Measurements from ENCODE around the gene NACC1.

- peak in 1 of 2 experiments; percentile 6; a peak in 1 of 4 replicates for TF ChIP-seq CTCF (conservative IDR thresholded peaks at IDR 0.05; ENCODE audit: low read depth in 2 of 2)
- no peak for TF ChIP-seq NANOG (IDR thresholded peaks at IDR 0.05; ENCODE audit: borderline replicate concordance)
- TF ChIP-seq EZH2 (IDR thresholded peaks at IDR 0.05; ENCODE audit: low read depth, unreplicated experiment): no peak
- TF ChIP-seq, protein P1, sequence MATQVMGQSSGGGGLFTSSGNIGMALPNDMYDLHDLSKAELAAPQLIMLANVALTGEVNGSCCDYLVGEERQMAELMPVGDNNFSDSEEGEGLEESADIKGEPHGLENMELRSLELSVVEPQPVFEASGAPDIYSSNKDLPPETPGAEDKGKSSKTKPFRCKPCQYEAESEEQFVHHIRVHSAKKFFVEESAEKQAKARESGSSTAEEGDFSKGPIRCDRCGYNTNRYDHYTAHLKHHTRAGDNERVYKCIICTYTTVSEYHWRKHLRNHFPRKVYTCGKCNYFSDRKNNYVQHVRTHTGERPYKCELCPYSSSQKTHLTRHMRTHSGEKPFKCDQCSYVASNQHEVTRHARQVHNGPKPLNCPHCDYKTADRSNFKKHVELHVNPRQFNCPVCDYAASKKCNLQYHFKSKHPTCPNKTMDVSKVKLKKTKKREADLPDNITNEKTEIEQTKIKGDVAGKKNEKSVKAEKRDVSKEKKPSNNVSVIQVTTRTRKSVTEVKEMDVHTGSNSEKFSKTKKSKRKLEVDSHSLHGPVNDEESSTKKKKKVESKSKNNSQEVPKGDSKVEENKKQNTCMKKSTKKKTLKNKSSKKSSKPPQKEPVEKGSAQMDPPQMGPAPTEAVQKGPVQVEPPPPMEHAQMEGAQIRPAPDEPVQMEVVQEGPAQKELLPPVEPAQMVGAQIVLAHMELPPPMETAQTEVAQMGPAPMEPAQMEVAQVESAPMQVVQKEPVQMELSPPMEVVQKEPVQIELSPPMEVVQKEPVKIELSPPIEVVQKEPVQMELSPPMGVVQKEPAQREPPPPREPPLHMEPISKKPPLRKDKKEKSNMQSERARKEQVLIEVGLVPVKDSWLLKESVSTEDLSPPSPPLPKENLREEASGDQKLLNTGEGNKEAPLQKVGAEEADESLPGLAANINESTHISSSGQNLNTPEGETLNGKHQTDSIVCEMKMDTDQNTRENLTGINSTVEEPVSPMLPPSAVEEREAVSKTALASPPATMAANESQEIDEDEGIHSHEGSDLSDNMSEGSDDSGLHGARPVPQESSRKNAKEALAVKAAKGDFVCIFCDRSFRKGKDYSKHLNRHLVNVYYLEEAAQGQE (IDR thresholded peaks at IDR 0.05; ENCODE audit: unreplicated experiment): no peak
- TF ChIP-seq JUNB (IDR thresholded peaks at IDR 0.05; ENCODE audit: unreplicated experiment): no peak
- TF ChIP-seq POLR2AphosphoS5 (IDR thresholded peaks at IDR 0.05; ENCODE audit: low read depth): no peak
- TF ChIP-seq ZNF114 (CRISPR knock-in tag; IDR thresholded peaks at IDR 0.05): no peak
- no peak for TF ChIP-seq CREB1 (CRISPR knock-in tag; IDR thresholded peaks at IDR 0.05; ENCODE audit: low read depth)
- TF ChIP-seq ZNF331 (CRISPR knock-in tag; IDR thresholded peaks at IDR 0.05; ENCODE audit: low read depth): no peak
- no peak for TF ChIP-seq EZH2phosphoT487 (IDR thresholded peaks at IDR 0.05; ENCODE audit: unreplicated experiment)
- no peak for TF ChIP-seq ETS1 (IDR thresholded peaks at IDR 0.05)
- no peak for TF ChIP-seq STAT1 (IDR thresholded peaks at IDR 0.05; ENCODE audit: unreplicated experiment)
Measured at GRCh38 chr19:13094771-13095392, 23.2 kb upstream of the NACC1 start.

All from GM23338 (cell line).